ENCODE measurements around the gene IL16. TPM values are rescaled to one million over a fixed set of nuclear protein-coding genes. Genes with fewer than 3 reads are reported as not detected.

Gene IL16
- polyA plus RNA-seq, 1 donor from 2014 or later = not detected

- Histone ChIP-seq H3K9ac (ENCODE audit: low read length) (no peak overlapping the region), H3K4me2 (ENCODE audit: low read length) (no peak overlapping the region), H3K79me2 (replicated peaks; ENCODE audit: insufficient read depth, low read length) (no peaks in the 10 kb centered on the region), H2AFZ (ENCODE audit: low read depth, low read length) (no peak overlapping the region), H4K20me1 (ENCODE audit: insufficient read depth) (no peaks in the 10 kb centered on the region), H3K36me3 (ENCODE audit: insufficient read depth, low read length) (no peaks in the 10 kb centered on the region), H3K9me2 (ENCODE audit: insufficient read depth, low read length) (no peaks in the 10 kb centered on the region), H3F3A (ENCODE audit: insufficient read depth, low read length, poor library complexity, severe bottlenecking) (no peaks in the 10 kb centered on the region), H3K4me3 (ENCODE audit: low read length) (no peak overlapping the region), H3K27ac (ENCODE audit: low read length) (no peak overlapping the region), H3K27me3 (ENCODE audit: insufficient read depth, low read depth, low read length) (no peaks in the 10 kb centered on the region), H3K9me3 (ENCODE audit: low read length) (no peaks in the 10 kb centered on the region)
- TF ChIP-seq, protein P1, sequence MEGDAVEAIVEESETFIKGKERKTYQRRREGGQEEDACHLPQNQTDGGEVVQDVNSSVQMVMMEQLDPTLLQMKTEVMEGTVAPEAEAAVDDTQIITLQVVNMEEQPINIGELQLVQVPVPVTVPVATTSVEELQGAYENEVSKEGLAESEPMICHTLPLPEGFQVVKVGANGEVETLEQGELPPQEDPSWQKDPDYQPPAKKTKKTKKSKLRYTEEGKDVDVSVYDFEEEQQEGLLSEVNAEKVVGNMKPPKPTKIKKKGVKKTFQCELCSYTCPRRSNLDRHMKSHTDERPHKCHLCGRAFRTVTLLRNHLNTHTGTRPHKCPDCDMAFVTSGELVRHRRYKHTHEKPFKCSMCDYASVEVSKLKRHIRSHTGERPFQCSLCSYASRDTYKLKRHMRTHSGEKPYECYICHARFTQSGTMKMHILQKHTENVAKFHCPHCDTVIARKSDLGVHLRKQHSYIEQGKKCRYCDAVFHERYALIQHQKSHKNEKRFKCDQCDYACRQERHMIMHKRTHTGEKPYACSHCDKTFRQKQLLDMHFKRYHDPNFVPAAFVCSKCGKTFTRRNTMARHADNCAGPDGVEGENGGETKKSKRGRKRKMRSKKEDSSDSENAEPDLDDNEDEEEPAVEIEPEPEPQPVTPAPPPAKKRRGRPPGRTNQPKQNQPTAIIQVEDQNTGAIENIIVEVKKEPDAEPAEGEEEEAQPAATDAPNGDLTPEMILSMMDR (IDR thresholded peaks at IDR 0.05; ENCODE audit: poor library complexity, severe bottlenecking) = no peak
- TF ChIP-seq RAD21 (conservative IDR thresholded peaks at IDR 0.05) = no peak
- TF ChIP-seq EP300 (conservative IDR thresholded peaks at IDR 0.05; ENCODE audit: poor library complexity, severe bottlenecking) = no peak
- no peak for TF ChIP-seq TAF1 (IDR thresholded peaks at IDR 0.05; ENCODE audit: low read depth)
- no peak for TF ChIP-seq EZH2 (IDR thresholded peaks at IDR 0.05; ENCODE audit: borderline replicate concordance, insufficient read depth, low read length, poor library complexity, severe bottlenecking)
- no peak for TF ChIP-seq SMC3 (conservative IDR thresholded peaks at IDR 0.05; ENCODE audit: poor library complexity)
- TF ChIP-seq REST (IDR thresholded peaks at IDR 0.05; ENCODE audit: borderline replicate concordance) = no peak
- no peak for TF ChIP-seq MXI1 (conservative IDR thresholded peaks at IDR 0.05; ENCODE audit: poor library complexity, severe bottlenecking)
- TF ChIP-seq POLR2AphosphoS5 (IDR thresholded peaks at IDR 0.05) = no peak
Observed at GRCh38 chr15:81297603-81298575, 101.2 kb downstream of the IL16 start.

GRCh38 chr15:81298611-81299010 lies 101.9 kb downstream of the IL16 start:
- no peak overlapping the region for H2AFZ ChIP-seq (ENCODE audit: low read depth, low read length)
- no peak overlapping the region for H3K4me2 ChIP-seq (ENCODE audit: low read length)
- no peaks in the 10 kb centered on the region for H3K9me3 ChIP-seq (ENCODE audit: low read length)
- no peaks in the 10 kb centered on the region for H3K9me2 ChIP-seq (ENCODE audit: insufficient read depth, low read length)
- H3K27me3 ChIP-seq (ENCODE audit: insufficient read depth, low read depth, low read length) = no peaks in the 10 kb centered on the region
- no peaks in the 10 kb centered on the region for H3K36me3 ChIP-seq (ENCODE audit: insufficient read depth, low read length)
- no peaks in the 10 kb centered on the region for H3F3A ChIP-seq (ENCODE audit: insufficient read depth, low read length, poor library complexity, severe bottlenecking)
- H3K79me2 ChIP-seq (replicated peaks; ENCODE audit: insufficient read depth, low read length) = no peaks in the 10 kb centered on the region
- no peak overlapping the region for H3K9ac ChIP-seq (ENCODE audit: low read length)
- no peaks in the 10 kb centered on the region for H4K20me1 ChIP-seq (ENCODE audit: insufficient read depth)
- no peak overlapping the region for H3K4me3 ChIP-seq (ENCODE audit: low read length)
- H3K27ac ChIP-seq (ENCODE audit: low read length) = no peak overlapping the region
- TF ChIP-seq REST (IDR thresholded peaks at IDR 0.05; ENCODE audit: borderline replicate concordance) (no peak), EP300 (conservative IDR thresholded peaks at IDR 0.05; ENCODE audit: poor library complexity, severe bottlenecking) (no peak), SMC3 (conservative IDR thresholded peaks at IDR 0.05; ENCODE audit: poor library complexity) (no peak), MXI1 (conservative IDR thresholded peaks at IDR 0.05; ENCODE audit: poor library complexity, severe bottlenecking) (no peak), RAD21 (conservative IDR thresholded peaks at IDR 0.05) (no peak)

All from neural cell (in vitro differentiated cells).